H9 (cell line): Measurements from ENCODE around the gene PIAS3. TPM values are rescaled to one million over a fixed set of nuclear protein-coding genes. Genes with fewer than 3 reads are reported as not detected.

Source experiments
- DNase-seq: peaks from one replicate; pipeline ENCODE4 v3.0.0-alpha.2; 2017
- H2AFZ ChIP-seq: one replicate; pipeline ENCODE4 v1.6.1; 2013; ENCODE audit warnings: mild to moderate bottlenecking, low read length, control low read depth, moderate library complexity
- H2AK5ac ChIP-seq: 2 replicates; pipeline ENCODE4 v1.6.1; 2013; ENCODE audit warnings: low read length, control low read depth, mixed read lengths; ENCODE audit not compliant: insufficient read length
- H2BK120ac ChIP-seq: one replicate; pipeline ENCODE4 v1.6.1; 2013; ENCODE audit warnings: low read depth, mild to moderate bottlenecking, low read length, control low read depth, inconsistent platforms; ENCODE audit not compliant: poor library complexity, severe bottlenecking
- H2BK12ac ChIP-seq: 2 replicates; pipeline ENCODE4 v1.6.1; 2013; ENCODE audit warnings: low read length, control low read depth, mixed read lengths, low read depth; ENCODE audit not compliant: insufficient read length
- H2BK15ac ChIP-seq: 2 replicates; pipeline ENCODE4 v1.6.1; 2013; ENCODE audit warnings: low read depth, low read length, control low read depth
- H2BK20ac ChIP-seq: one replicate; pipeline ENCODE4 v1.6.1; 2013; ENCODE audit warnings: low read depth, mild to moderate bottlenecking, low read length, control low read depth, inconsistent platforms; ENCODE audit not compliant: poor library complexity, severe bottlenecking
- H2BK5ac ChIP-seq: 2 replicates; pipeline ENCODE4 v1.6.1; 2013; ENCODE audit warnings: low read length, control low read depth, mixed read lengths; ENCODE audit not compliant: insufficient read length
- H3K14ac ChIP-seq: 2 replicates; pipeline ENCODE4 v1.6.1; 2013; ENCODE audit warnings: low read length, control low read depth; ENCODE audit not compliant: insufficient read depth
- H3K18ac ChIP-seq: 2 replicates; pipeline ENCODE4 v1.6.1; 2013; ENCODE audit warnings: low read depth, mild to moderate bottlenecking, mixed read lengths, low read length, control low read depth; ENCODE audit not compliant: insufficient read length
- H3K23ac ChIP-seq: 2 replicates; pipeline ENCODE4 v1.6.1; 2013; ENCODE audit warnings: low read length, control low read depth, mixed read lengths, low read depth; ENCODE audit not compliant: insufficient read length
- H3K23me2 ChIP-seq: 2 replicates; pipeline ENCODE4 v1.6.1; 2013; ENCODE audit warnings: low read depth, mild to moderate bottlenecking, mixed read lengths, low read length, control low read depth; ENCODE audit not compliant: insufficient read length, poor library complexity, severe bottlenecking
- H3K27ac ChIP-seq: 2 replicates; pipeline ENCODE4 v1.5.1; 2013; ENCODE audit warnings: low read length, control low read depth, mixed read lengths, low read depth; ENCODE audit not compliant: insufficient read length
- H3K27me3 ChIP-seq: 2 replicates; pipeline ENCODE4 v1.6.1; 2013; ENCODE audit warnings: low read length, control low read depth, inconsistent platforms; ENCODE audit not compliant: insufficient read depth
- H3K4ac ChIP-seq: 2 replicates; pipeline ENCODE4 v1.6.1; 2013; ENCODE audit warnings: low read depth, mild to moderate bottlenecking, control low read depth, inconsistent platforms, low read length, moderate library complexity
- H3K4me1 ChIP-seq: 2 replicates; pipeline ENCODE4 v1.6.1; 2013; ENCODE audit warnings: low read length, control low read depth, inconsistent platforms; ENCODE audit not compliant: insufficient read depth
- H3K4me2 ChIP-seq: 2 replicates; pipeline ENCODE4 v1.6.1; 2013; ENCODE audit warnings: low read length, control low read depth, mixed read lengths; ENCODE audit not compliant: insufficient read length, insufficient read depth
- H3K56ac ChIP-seq: 2 replicates; pipeline ENCODE4 v1.6.1; 2013; ENCODE audit warnings: low read depth, mild to moderate bottlenecking, mixed read lengths, low read length, control low read depth; ENCODE audit not compliant: insufficient read length
- H3K79me1 ChIP-seq: 2 replicates; pipeline ENCODE4 v1.6.1; 2013; ENCODE audit warnings: low read depth, mild to moderate bottlenecking, moderate library complexity, low read length, control low read depth, inconsistent platforms; ENCODE audit not compliant: insufficient read depth, poor library complexity, severe bottlenecking
- H3K79me2 ChIP-seq: 2 replicates; pipeline ENCODE4 v1.6.1; 2013; ENCODE audit warnings: low read length, control low read depth, inconsistent platforms; ENCODE audit not compliant: insufficient read depth
- H3K9ac ChIP-seq: 2 replicates; pipeline ENCODE4 v1.6.1; 2013; ENCODE audit warnings: low read length, control low read depth, mixed read lengths; ENCODE audit not compliant: insufficient read length; ENCODE audit errors: extremely low read depth
- H3K9me3 ChIP-seq: one replicate; pipeline ENCODE4 v1.6.1; 2013; ENCODE audit warnings: low read depth, low read length, inconsistent platforms; ENCODE audit not compliant: control insufficient read depth
- H3T11ph ChIP-seq: one replicate; pipeline ENCODE4 v1.6.1; 2013; ENCODE audit warnings: mild to moderate bottlenecking, low read length, control low read depth, inconsistent platforms
- H4K20me1 ChIP-seq: one replicate; pipeline ENCODE4 v1.6.1; 2013; ENCODE audit not compliant: control insufficient read depth, insufficient read length, insufficient read depth
- H4K5ac ChIP-seq: 2 replicates; pipeline ENCODE4 v1.6.1; 2013; ENCODE audit warnings: low read depth, mild to moderate bottlenecking, mixed read lengths, low read length, control low read depth; ENCODE audit not compliant: insufficient read length
- H4K8ac ChIP-seq: replicated peaks from 2 replicates; pipeline ENCODE4 v1.6.1; 2013; ENCODE audit warnings: low read length, control low read depth, mixed read lengths, low read depth; ENCODE audit not compliant: insufficient read length
- H4K91ac ChIP-seq: 2 replicates; pipeline ENCODE4 v1.6.1; 2013; ENCODE audit warnings: low read depth, mild to moderate bottlenecking, moderate library complexity, mixed read lengths, low read length, control low read depth; ENCODE audit not compliant: insufficient read length
- H3K27ac Mint-ChIP-seq, 3 experiments: 2 replicates in 2 of 3; 3 replicates in 1 of 3; pipeline ENCODE4 v1.8.0; 2020 to 2021; ENCODE audit warnings: mixed read lengths in 3 of 3, mild to moderate bottlenecking in 1 of 3, moderate library complexity in 1 of 3
- H3K27me3 Mint-ChIP-seq: 2 replicates; pipeline ENCODE4 v1.8.0; 2021; ENCODE audit warnings: low read depth, mild to moderate bottlenecking, moderate library complexity, mixed read lengths
- H3K36me3 Mint-ChIP-seq, 3 experiments: 2 replicates in 2 of 3; 3 replicates in 1 of 3; pipeline ENCODE4 v1.8.0; 2020 to 2021; ENCODE audit warnings: low read depth in 3 of 3, mixed read lengths in 3 of 3; ENCODE audit not compliant: insufficient read depth in 1 of 3
- H3K4me1 Mint-ChIP-seq, 2 experiments: 2 replicates each; pipeline ENCODE4 v1.8.0; 2020; ENCODE audit warnings: mixed read lengths in 2 of 2
- H3K4me3 Mint-ChIP-seq, 2 experiments: 2 replicates in 1 of 2; 3 replicates in 1 of 2; pipeline ENCODE4 v1.8.0; 2020 to 2021; ENCODE audit warnings: mild to moderate bottlenecking in 2 of 2, mixed read lengths in 2 of 2, moderate library complexity in 1 of 2
- H3K9me3 Mint-ChIP-seq, 2 experiments: 2 replicates in 1 of 2; 3 replicates in 1 of 2; pipeline ENCODE4 v1.8.0; 2020; ENCODE audit warnings: mild to moderate bottlenecking in 2 of 2, mixed read lengths in 2 of 2, moderate library complexity in 1 of 2
- CTCF ChIP-seq: fragments of 200-600 bp; sonication (generic); conservative IDR thresholded peaks from 3 replicates; pipeline ENCODE4 v1.8.0; 2021; ENCODE audit warnings: antibody characterized with exemption, mild to moderate bottlenecking
- WGBS: extraction: QIAGEN DNeasy Blood & Tissue Kit; methylation state at CpG from one replicate; pipeline ENCODE4 v1.1.7; 2013; ENCODE audit warnings: missing lambda C conversion rate, low lambda C conversion rate, mixed read lengths; ENCODE audit not compliant: insufficient read length; ENCODE audit errors: extremely low coverage; 5-methylcytosine and 5-hydroxymethylcytosine counted together
- total RNA-seq: library from RNA; stranded (reverse); gene quantifications from 2 replicates; pipeline ENCODE4 v1.2.1, GENCODE V29; 2021

The PIAS3 gene
- total RNA-seq, 1 experiment from 2014 or later, result 33.9 TPM

GRCh38 chr1:145898756-145899155 is 39.9 kb upstream of the PIAS3 start:
- H3K27ac ChIP-seq, result no peak overlapping the region

More at GRCh38 chr1:145898756-145899155, 39.9 kb upstream of the PIAS3 start:
- H2BK20ac ChIP-seq, result no peak overlapping the region
- no peak overlapping the region for H2BK5ac ChIP-seq
- H3K9ac ChIP-seq, result no peak overlapping the region
- no peak overlapping the region for H3T11ph ChIP-seq
- H3K9me3 ChIP-seq, result no peaks in the 10 kb centered on the region
- no peak overlapping the region for H3K4ac ChIP-seq
- Mint-ChIP-seq H3K4me3 (no peak overlapping the region), H3K9me3 (no peaks in the 10 kb centered on the region), H3K36me3 (no peaks in the 10 kb centered on the region), H3K27ac (no peak overlapping the region; a peak in 1 of 7 replicates), H3K27me3 (peaks cover 26% of the 10 kb centered on the region), H3K4me1 (peaks cover 0 to 4% of the 10 kb centered on the region in 2 experiments; a peak in 1 of 4 replicates)
- H3K23ac ChIP-seq, result no peak overlapping the region
- H2AFZ ChIP-seq, result no peak overlapping the region
- no peaks in the 10 kb centered on the region for H4K20me1 ChIP-seq
- H4K5ac ChIP-seq, result no peak overlapping the region
- no peaks in the 10 kb centered on the region for H3K79me1 ChIP-seq
- no peak for TF ChIP-seq CTCF
- H4K8ac ChIP-seq, result no peak overlapping the region
- no peak overlapping the region for H3K14ac ChIP-seq
- H3K56ac ChIP-seq, result no peak overlapping the region
- no peak overlapping the region for H2BK12ac ChIP-seq
- WGBS, result no CpG with 5 or more reads among the region's 5 CpGs
- no peak overlapping the region for H3K18ac ChIP-seq
- H3K4me2 ChIP-seq, result no peak overlapping the region
- H2BK120ac ChIP-seq, result no peak overlapping the region
- no peak for DNase-seq
- H2AK5ac ChIP-seq, result no peak overlapping the region
- no peak overlapping the region for H4K91ac ChIP-seq
- no peak overlapping the region for H2BK15ac ChIP-seq
- H3K79me2 ChIP-seq, result no peaks in the 10 kb centered on the region
- H3K23me2 ChIP-seq, result no peaks in the 10 kb centered on the region
- H3K27me3 ChIP-seq, result no peaks in the 10 kb centered on the region
- H3K4me1 ChIP-seq, result no peaks in the 10 kb centered on the region
